ENCODE data around the gene NLGN1.
A peak's percentile ranks its signal among the peaks of the same experiment; 100 is the strongest.

NLGN1 gene

GRCh38 chr3:173905381-173905780 lies 507.8 kb downstream of the NLGN1 start:
- no peak for TF ChIP-seq CTCF (IDR thresholded peaks at IDR 0.05; ENCODE audit: low read depth, low read length, missing control alignments)
- in situ Hi-C loops (cut with HindIII; ENCODE audit: low pct_ligation_motif_present, low sequenced_read_pairs), result no loop called here
- Histone ChIP-seq H3K27me3 (replicated peaks) (no peaks in the 10 kb centered on the region), H3K36me3 (replicated peaks) (no peaks in the 10 kb centered on the region), H3K27ac (no peak overlapping the region), H3K4me3 (ENCODE audit: low read depth, low read length) (no peak overlapping the region)
- DNase-seq, result no peak

GRCh38 chr3:173911446-173911845 lies 513.9 kb downstream of the NLGN1 start:
- no peak for DNase-seq
- no peak for TF ChIP-seq CTCF (IDR thresholded peaks at IDR 0.05; ENCODE audit: low read depth, low read length, missing control alignments)
- Histone ChIP-seq H3K4me3 (ENCODE audit: low read depth, low read length) (no peak overlapping the region), H3K36me3 (replicated peaks) (no peaks in the 10 kb centered on the region), H3K27ac (no peak overlapping the region), H3K27me3 (replicated peaks) (no peaks in the 10 kb centered on the region)
- in situ Hi-C loops (cut with HindIII; ENCODE audit: low pct_ligation_motif_present, low sequenced_read_pairs), result no loop called here

GRCh38 chr3:173912126-173912525 lies 514.6 kb downstream of the NLGN1 start:
- no peak for TF ChIP-seq CTCF (IDR thresholded peaks at IDR 0.05; ENCODE audit: low read depth, low read length, missing control alignments)
- no peak for DNase-seq

GRCh38 chr3:173913397-173913796 lies 515.9 kb downstream of the NLGN1 start:
- Histone ChIP-seq H3K36me3 (replicated peaks) (no peaks in the 10 kb centered on the region), H3K4me3 (ENCODE audit: low read depth, low read length) (no peak overlapping the region), H3K27ac (no peak overlapping the region), H3K27me3 (replicated peaks) (no peaks in the 10 kb centered on the region)
- in situ Hi-C loops (cut with HindIII; ENCODE audit: low pct_ligation_motif_present, low sequenced_read_pairs), result no loop called here
- TF ChIP-seq CTCF (IDR thresholded peaks at IDR 0.05; ENCODE audit: low read depth, low read length, missing control alignments), result no peak
- DNase-seq, result peak; percentile 71

More at GRCh38 chr3:173912126-173912525, 514.6 kb downstream of the NLGN1 start:
- in situ Hi-C loops (cut with HindIII; ENCODE audit: low pct_ligation_motif_present, low sequenced_read_pairs), result no loop called here
- Histone ChIP-seq H3K27ac (no peak overlapping the region), H3K36me3 (replicated peaks) (no peaks in the 10 kb centered on the region), H3K4me3 (ENCODE audit: low read depth, low read length) (no peak overlapping the region), H3K27me3 (replicated peaks) (no peaks in the 10 kb centered on the region)

- in situ Hi-C loops (cut with HindIII; ENCODE audit: low pct_ligation_motif_present, low sequenced_read_pairs), result no loop called here
- DNase-seq, result no peak
- no peaks in the 10 kb centered on the region for H3K27me3 ChIP-seq (replicated peaks)
- no peaks in the 10 kb centered on the region for H3K36me3 ChIP-seq (replicated peaks)
- TF ChIP-seq CTCF (IDR thresholded peaks at IDR 0.05; ENCODE audit: low read depth, low read length, missing control alignments), result no peak
- H3K4me3 ChIP-seq (ENCODE audit: low read depth, low read length), result no peak overlapping the region
- H3K27ac ChIP-seq, result no peak overlapping the region
These were observed 516.5 kb downstream of the NLGN1 start for GRCh38 chr3:173913974-173914421.

- no peak for DNase-seq
- no peak overlapping the region for H3K27ac ChIP-seq
- no peak for TF ChIP-seq CTCF (IDR thresholded peaks at IDR 0.05; ENCODE audit: low read depth, low read length, missing control alignments)
- no peaks in the 10 kb centered on the region for H3K36me3 ChIP-seq (replicated peaks)
- no peak overlapping the region for H3K4me3 ChIP-seq (ENCODE audit: low read depth, low read length)
- no peaks in the 10 kb centered on the region for H3K27me3 ChIP-seq (replicated peaks)
- in situ Hi-C loops (cut with HindIII; ENCODE audit: low pct_ligation_motif_present, low sequenced_read_pairs), result no loop called here
These were observed 519.3 kb downstream of the NLGN1 start for GRCh38 chr3:173916799-173917198.

Data from brain microvascular endothelial cell (primary cell).